GM18502 (cell line): Measurements from ENCODE around the gene SEC23IP.
"Not testable (repeated sequence)": the region's sequence is repeated elsewhere in the genome, so short reads cannot be mapped to it uniquely, and the experiment has no call there.

Experiments
- ATAC-seq: cut with Tn5 transposase; IDR thresholded peaks from one replicate; pipeline ENCODE4 v1.9.1; 2021; ENCODE audit warnings: mild to moderate bottlenecking; ENCODE audit not compliant: unreplicated experiment, poor library complexity

SEC23IP gene

DNA sequence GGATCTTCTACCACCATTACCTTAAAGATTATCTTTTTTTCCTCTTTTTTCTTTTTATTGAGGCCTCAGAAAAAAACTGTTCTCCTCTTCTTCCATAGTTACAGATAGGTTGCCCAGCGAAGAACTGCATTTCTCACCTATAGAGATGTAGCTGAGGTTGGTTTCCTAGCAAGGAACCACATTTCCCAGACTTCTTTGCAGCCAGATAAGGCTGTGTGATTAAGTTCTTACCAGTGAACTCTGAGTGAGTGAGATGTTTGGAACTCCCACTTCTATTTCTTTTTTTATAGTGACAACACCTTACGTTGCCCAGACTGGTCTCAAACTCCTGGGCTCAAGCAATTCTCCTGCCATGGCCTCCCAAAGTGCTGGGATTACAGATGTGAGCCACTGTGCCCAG lies 14.0 kb upstream of the SEC23IP start:
- no peak for ATAC-seq

DNA sequence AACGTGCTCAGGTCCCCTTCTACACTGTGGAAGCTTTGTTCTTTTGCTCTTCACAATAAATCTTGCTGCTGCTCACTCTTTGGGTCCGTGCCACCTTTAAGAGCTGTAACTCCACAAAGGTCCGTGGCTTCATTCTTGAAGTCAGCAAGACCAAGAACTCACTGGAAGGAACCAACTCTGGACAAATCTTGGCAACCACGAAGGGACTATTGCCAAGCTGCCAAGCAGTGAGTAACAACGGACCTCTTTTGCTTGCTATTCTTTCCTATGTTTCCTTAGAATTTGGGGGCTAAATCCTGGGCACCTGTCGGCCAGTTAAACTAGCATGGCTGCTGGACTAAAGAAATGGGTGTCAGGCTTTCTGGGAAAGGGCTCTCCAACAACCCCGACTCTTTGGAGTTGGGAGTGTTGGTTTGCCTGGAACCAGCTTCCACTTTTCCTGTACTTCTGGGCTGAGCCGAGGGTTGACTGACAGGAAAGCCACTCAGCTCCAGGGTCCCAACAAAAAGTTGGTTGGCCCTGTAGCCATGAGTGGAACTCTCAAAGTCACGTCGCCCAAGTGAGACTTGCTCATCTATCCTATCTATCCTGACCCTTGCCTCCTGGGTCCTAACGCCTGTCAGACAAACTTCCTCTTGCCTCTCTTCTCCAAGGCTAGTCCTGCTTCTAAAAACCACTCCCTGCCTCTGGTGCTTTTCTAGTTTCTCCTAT lies 8.5 kb upstream of the SEC23IP start:
- not testable (repeated sequence) for ATAC-seq

DNA sequence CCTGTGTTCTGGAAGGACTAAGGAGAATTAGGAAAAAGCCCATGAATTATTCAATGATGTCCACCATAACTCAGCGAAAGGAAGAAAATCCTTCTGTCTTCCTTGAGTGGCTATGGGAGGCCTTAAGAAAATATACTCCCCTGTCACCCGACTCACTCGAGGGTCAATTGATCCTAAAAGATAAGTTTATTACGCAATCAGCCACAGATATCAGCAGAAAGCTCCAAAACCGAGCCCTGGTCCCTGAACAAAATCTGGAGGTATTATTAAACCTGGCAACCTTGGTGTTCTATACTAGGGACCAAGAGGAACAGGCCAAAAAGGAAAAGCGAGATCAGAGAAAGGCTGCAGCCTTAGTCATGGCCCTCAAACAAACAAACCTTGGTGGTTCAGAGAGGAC lies 6.5 kb upstream of the SEC23IP start:
- ATAC-seq, result not testable (repeated sequence)

GRCh38 chr10:119888715-119889114 lies 3.8 kb upstream of the SEC23IP start:
- ATAC-seq, result not testable (repeated sequence)

DNA sequence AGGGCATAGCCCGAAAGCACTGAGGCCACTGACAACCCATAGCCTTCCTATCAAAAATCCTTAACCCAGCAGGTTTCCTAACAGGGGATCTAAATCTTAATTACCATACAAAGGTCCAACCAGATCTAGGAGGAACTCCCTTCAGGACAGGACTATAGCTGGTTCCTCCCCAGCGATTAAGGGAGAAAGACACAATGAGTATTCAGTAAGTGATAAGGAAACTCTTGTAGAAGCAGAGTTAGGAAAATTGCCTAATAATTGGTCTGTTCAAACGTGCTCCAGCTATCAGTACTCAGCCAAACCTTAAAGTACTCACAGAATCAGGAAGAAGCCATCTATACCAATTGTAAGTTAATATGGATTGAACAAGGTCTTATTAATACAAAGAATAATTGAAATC lies 3.3 kb upstream of the SEC23IP start:
- not testable (repeated sequence) for ATAC-seq

DNA sequence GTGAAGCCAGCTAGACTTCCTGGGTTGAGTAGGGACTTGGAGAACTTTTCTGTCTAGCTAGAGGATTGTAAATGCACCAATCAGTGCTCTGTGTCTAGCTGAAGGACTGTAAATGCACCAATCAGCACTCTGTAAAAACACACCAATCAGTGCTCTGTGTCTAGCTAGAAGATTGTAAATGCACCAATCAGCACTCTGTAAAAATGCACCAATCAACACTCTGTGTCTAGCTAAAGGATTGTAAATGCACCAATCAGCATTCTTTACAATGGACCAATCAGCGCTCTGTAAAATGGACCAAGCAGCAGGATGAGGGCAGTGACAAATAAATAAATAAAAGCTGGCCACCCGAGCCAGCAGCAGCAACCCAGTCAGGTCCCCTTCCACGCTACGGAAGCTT lies 2.2 kb upstream of the SEC23IP start:
- not testable (repeated sequence) for ATAC-seq

GRCh38 chr10:119891849-119892187 lies 712 bp upstream of the SEC23IP start:
- ATAC-seq, result not testable (repeated sequence)

DNA sequence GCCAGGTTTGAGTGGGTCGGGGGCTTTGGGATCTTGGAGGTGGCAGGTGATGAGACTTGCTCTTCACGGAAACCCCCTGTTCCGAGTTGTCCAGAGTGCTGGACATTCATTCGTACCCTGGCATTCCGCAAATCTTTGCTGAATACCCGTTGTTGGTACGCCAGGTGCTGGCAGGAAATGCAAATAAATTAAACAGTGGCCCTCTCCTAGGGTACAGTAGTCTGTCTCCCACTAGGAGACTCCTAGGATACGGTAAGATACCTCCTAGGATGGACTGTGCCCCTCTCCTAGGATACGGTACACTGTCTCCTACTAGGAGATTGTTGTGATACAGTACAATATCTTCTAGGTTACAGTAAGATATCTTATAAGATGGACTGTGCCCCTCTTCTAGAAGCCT lies 544 bp downstream of the SEC23IP start:
- no peak for ATAC-seq

DNA sequence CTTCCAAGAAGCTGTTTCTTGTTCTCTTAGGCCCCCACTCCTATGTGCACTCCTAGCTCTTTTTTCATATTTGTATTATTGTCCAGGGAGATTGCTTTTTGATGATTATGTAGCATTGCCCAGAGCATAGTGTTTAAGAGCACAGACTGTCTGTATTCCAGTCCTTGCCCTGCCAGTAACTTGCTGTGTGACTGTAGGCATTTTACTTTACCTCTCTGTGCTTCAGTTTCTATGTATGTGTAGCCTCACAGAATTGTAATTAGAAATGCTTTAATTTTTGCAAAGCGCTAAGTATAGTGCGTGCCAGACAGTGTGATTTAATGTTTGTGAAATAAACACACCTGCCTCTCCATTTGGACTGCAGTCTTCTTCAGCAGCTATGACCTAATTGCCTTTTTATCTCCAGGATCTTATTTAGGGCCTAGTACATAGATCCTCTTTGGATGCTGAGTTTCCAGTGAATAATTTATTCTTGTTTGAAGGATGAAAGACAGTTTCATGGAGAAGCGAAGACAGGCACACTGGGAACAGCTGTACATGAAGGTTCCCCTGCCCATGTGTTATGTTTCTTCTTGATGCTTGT lies 1.4 kb downstream of the SEC23IP start:
- ATAC-seq, result no peak

GRCh38 chr10:119896061-119896655 lies 3.6 kb downstream of the SEC23IP start:
- ATAC-seq, result no peak

DNA sequence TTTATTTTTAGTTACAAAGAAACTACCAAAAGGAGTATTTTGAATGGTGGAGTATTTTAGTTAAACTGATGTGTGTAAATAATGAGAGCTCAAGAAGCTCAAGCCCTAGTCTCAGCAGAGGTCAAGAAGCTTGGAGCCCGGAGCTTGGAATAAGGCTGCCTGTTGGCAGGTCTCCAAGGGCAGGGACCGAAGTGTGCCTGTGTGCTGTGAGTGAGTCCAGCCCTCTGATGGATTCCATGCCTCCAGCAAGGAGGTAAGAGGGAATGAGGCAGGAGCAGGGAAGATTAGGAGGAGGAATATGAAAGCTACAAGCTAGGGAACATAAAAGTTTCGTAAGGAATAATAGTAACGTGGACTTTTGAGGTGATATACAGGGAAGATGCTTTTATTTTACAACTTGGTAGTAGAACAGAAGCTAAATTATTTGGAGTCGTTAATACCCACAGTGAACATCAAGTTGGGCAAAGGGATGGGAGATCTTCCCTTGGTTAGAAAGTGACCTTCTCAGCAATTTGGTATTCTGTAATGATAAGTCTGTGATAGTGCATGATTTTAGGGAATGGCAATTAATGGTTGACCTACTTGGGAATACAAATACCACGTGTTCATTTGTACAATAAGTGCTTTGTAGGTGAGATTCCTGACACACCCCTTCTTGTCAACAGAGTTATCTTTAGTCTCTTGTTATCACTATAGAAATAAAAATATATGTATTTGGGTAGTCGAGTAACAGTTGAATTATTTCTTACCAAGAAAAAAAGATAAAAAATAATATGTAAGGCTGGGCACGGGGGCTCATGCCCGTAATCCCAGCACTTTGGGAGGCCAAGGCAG lies 4.6 kb downstream of the SEC23IP start:
- no peak for ATAC-seq

GRCh38 chr10:119898577-119898976 lies 6.0 kb downstream of the SEC23IP start:
- ATAC-seq, result no peak

GRCh38 chr10:119903946-119904666 lies 11.6 kb downstream of the SEC23IP start:
- ATAC-seq, result no peak

GRCh38 chr10:119907695-119908094 lies 15.2 kb downstream of the SEC23IP start:
- not testable (repeated sequence) for ATAC-seq

DNA sequence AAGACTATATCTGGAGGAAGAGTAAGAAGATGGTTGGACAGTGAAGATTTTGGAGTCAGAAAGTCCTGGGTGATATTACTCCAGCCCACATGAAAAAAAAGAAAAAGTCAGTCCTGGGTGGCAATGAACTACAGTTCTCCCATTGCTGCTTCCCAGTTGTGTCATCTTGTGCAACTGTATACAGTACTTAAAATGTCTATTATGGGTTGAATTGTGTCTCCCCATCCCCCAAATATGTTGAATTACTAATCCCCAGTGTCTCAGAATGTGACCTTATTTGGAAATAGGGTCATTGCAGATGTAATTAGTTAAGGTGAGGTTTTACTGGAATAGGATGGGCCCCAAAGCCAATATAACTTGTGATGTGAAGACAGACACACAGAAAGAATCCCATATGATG lies 15.6 kb downstream of the SEC23IP start:
- ATAC-seq, result no peak

GRCh38 chr10:119910689-119911088 lies 18.2 kb downstream of the SEC23IP start:
- no peak for ATAC-seq

DNA sequence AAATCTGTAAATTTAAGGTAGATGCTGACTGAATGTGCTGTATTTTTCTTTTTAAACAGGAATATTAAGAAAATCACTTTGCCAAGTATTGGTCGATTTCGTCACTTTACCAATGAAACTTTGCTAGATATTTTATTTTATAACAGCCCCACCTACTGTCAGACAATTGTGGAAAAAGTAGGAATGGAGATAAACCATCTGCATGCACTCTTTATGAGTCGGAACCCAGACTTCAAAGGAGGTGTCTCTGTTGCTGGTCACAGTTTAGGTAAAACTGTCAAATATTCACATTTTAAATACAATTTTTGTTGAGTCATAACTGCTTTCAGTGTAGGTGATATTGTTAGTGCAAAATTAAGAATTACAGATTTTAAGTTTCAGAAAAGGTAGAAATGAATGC lies 25.2 kb downstream of the SEC23IP start:
- no peak for ATAC-seq

DNA sequence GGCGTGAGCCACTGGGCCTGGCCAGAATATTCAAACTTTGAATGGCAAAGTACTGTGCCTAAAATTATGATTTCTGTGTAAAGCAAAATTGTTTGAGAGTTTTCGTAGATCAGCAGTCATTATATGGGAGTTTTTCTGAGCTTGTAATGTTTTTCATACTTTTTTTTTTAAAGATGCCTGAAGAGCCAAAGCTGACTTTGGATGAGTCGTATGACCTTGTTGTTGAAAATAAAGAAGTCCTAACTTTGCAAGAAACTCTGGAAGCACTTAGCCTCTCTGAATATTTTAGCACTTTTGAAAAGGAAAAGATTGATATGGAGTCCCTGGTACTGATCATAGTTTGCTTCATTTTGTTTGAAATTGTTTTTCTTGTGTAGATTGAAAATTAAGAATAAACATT lies 26.7 kb downstream of the SEC23IP start:
- ATAC-seq, result no peak

- ATAC-seq, result peak; percentile 70
Measured at GRCh38 chr10:119919826-119920225, 27.3 kb downstream of the SEC23IP start.

DNA sequence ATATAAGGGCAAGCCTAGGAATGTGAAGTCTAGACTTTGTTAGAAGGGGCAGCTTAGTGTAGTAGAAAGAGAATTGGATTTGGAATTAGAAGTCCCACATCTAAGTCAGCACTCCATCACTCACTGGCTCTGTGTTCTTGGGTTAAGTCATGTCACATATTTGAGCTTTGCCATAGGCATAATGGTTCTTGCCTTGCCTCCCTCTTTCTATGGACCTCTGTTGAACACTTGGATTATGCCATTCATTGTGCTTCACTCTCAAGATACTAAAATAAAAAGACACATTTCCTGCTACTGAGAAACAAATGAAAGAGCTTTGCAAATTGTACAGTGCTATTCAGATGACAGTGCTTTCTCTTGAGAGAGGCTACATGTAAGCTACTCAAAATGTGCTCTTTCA lies 35.9 kb downstream of the SEC23IP start:
- ATAC-seq, result no peak
